HepG2 (cell line): ENCODE measurements around the gene SLC22A23. TPM values are rescaled to one million over a fixed set of nuclear protein-coding genes. Genes with fewer than 3 reads are reported as not detected.

Source experiments
- ATAC-seq: fragments of 200-7000 bp; cut with Tn5 transposase; 3 replicates; pipeline ENCODE4 v1.9.1; 2020; ENCODE audit warnings: mild to moderate bottlenecking, moderate library complexity
- BruUV-seq: library from RNA; stranded (reverse); fragments of 400-500 nt; replicated peaks from 2 replicates; lab custom pipeline; 2021; lab: Mats Ljungman, UMichigan
- CTCF ChIA-PET: fragments of 300-600 bp; formaldehyde crosslinking; extraction: SDS; loops from one replicate; lab custom pipeline; 2021; ENCODE audit warnings: low total read pairs, inconsistent platforms, low intra/inter-chr PET ratio; lab: Yijun Ruan, JAX
- POLR2A ChIA-PET: fragments of 350-600 bp; sonication (Branson Sonifier 250); formaldehyde crosslinking; loops from one replicate; lab custom pipeline; 2020; ENCODE audit warnings: antibody characterized with exemption, inconsistent platforms; lab: Yijun Ruan, JAX
- DNase-seq: peaks from one replicate; pipeline ENCODE4 v3.0.0-alpha.2; 2015; ENCODE audit warnings: low spot score
- FAIRE-seq: peaks from 3 replicates; lab custom pipeline; 2011; peaks lifted over from hg19 to GRCh38; lab: Jason Lieb, UNC
- H2AFZ ChIP-seq: one replicate; pipeline ENCODE4 v1.6.1; 2011; ENCODE audit warnings: low read length, inconsistent platforms
- H3K27ac ChIP-seq: fragments of 300-600 bp; 3 replicates; pipeline ENCODE4 v1.8.0; 2011; ENCODE audit warnings: mixed run types, mild to moderate bottlenecking, mixed read lengths, low read length, inconsistent platforms; ENCODE audit not compliant: insufficient read depth; ENCODE audit errors: extremely low read length
- H3K27me3 ChIP-seq, 2 experiments: fragments of 200-600 bp in 1 of 2; 2 replicates in 1 of 2; 3 replicates in 1 of 2; pipeline versions ENCODE4 v1.6.0 to v1.8.0; 2011; ENCODE audit warnings: low read length in 2 of 2, mild to moderate bottlenecking in 2 of 2, moderate library complexity in 2 of 2, inconsistent platforms in 1 of 2; ENCODE audit not compliant: insufficient read depth in 2 of 2, control insufficient read depth in 1 of 2
- H3K36me3 ChIP-seq, 2 experiments: fragments of 200-600 bp in 1 of 2; replicated peaks in 1 of 2; 2 replicates in 1 of 2; 3 replicates in 1 of 2; pipeline versions ENCODE4 v1.5.1 to v1.8.0; 2011; ENCODE audit warnings: low read length in 2 of 2, inconsistent platforms in 1 of 2; ENCODE audit not compliant: insufficient read depth in 2 of 2, control insufficient read depth in 1 of 2
- H3K4me1 ChIP-seq: 2 replicates; pipeline ENCODE4 v1.5.1; 2012; ENCODE audit warnings: low read length, inconsistent platforms; ENCODE audit not compliant: insufficient read depth
- H3K4me2 ChIP-seq: 2 replicates; pipeline ENCODE4 v1.6.0; 2011; ENCODE audit warnings: low read depth, low read length, inconsistent platforms
- H3K4me3 ChIP-seq, 3 experiments: fragments of 200-600 bp in 1 of 3; sonication (generic), shearing (Covaris generic) in 1 of 3; replicated peaks in 1 of 3; 2 replicates each; pipeline ENCODE4 v1.5.1; 2011 to 2016; ENCODE audit warnings: low read length in 3 of 3, inconsistent platforms in 2 of 3, low read depth in 2 of 3, mild to moderate bottlenecking in 2 of 3, control low read depth in 1 of 3, mixed read lengths in 1 of 3; ENCODE audit not compliant: insufficient read depth in 1 of 3
- H3K79me2 ChIP-seq: one replicate; pipeline ENCODE4 v1.6.1; 2011; ENCODE audit warnings: low read length, inconsistent platforms; ENCODE audit not compliant: insufficient read depth
- H3K9ac ChIP-seq: 2 replicates; pipeline ENCODE4 v1.6.0; 2011; ENCODE audit warnings: mild to moderate bottlenecking, low read depth, low read length, inconsistent platforms; ENCODE audit not compliant: insufficient read depth
- H3K9me3 ChIP-seq: 2 replicates; pipeline ENCODE4 v1.5.1; 2012; ENCODE audit warnings: mild to moderate bottlenecking, low read length
- H4K20me1 ChIP-seq: 2 replicates; pipeline ENCODE4 v1.6.0; 2011; ENCODE audit warnings: inconsistent platforms, mild to moderate bottlenecking, low read length, moderate library complexity; ENCODE audit not compliant: insufficient read depth
- ATF7-NPFF ChIP-seq: sonication (generic); formaldehyde crosslinking; IDR thresholded peaks from 2 replicates; pipeline ENCODE4 v1.8.1; 2023; ENCODE audit warnings: mild to moderate bottlenecking, low read depth, missing genetic modification reagents, moderate library complexity
- CBX5 ChIP-seq: sonication (generic); formaldehyde crosslinking; IDR thresholded peaks from 2 replicates; pipeline ENCODE4 v1.4.0; 2020; ENCODE audit warnings: missing genetic modification reagents, borderline replicate concordance
- EEA1 ChIP-seq: sonication (generic); formaldehyde crosslinking; IDR thresholded peaks from 2 replicates; pipeline ENCODE4 v1.5.1; 2020; ENCODE audit warnings: mild to moderate bottlenecking, missing genetic modification reagents, borderline replicate concordance
- MLLT10 ChIP-seq: sonication (generic); formaldehyde crosslinking; IDR thresholded peaks from 2 replicates; pipeline ENCODE4 v1.4.0; 2020; ENCODE audit warnings: missing genetic modification reagents
- PRDM10 ChIP-seq: sonication (generic); formaldehyde crosslinking; IDR thresholded peaks from 2 replicates; pipeline ENCODE4 v1.4.0; 2020; ENCODE audit warnings: low read depth, missing genetic modification reagents
- RARG ChIP-seq: sonication (generic); formaldehyde crosslinking; IDR thresholded peaks from 2 replicates; pipeline ENCODE4 v1.4.0; 2020; ENCODE audit warnings: low read depth, mild to moderate bottlenecking, missing genetic modification reagents
- SMAD9 ChIP-seq: sonication (generic); formaldehyde crosslinking; IDR thresholded peaks from 2 replicates; pipeline ENCODE4 v1.5.1; 2020; ENCODE audit warnings: mild to moderate bottlenecking, missing genetic modification reagents
- TARDBP ChIP-seq: sonication (generic); formaldehyde crosslinking; IDR thresholded peaks from 2 replicates; pipeline ENCODE4 v1.8.0; 2022; ENCODE audit warnings: mild to moderate bottlenecking, missing genetic modification reagents
- U2AF2 ChIP-seq: fragments of 200-400 bp; formaldehyde crosslinking; IDR thresholded peaks from 2 replicates; pipeline ENCODE4 v1.6.1; 2017; ENCODE audit warnings: low read depth, mild to moderate bottlenecking, low read length
- ZBTB34 ChIP-seq: sonication (generic); formaldehyde crosslinking; IDR thresholded peaks from 2 replicates; pipeline ENCODE4 v1.8.0; 2022; ENCODE audit warnings: mild to moderate bottlenecking, missing genetic modification reagents
- ZBTB7A ChIP-seq: sonication (generic); formaldehyde crosslinking; IDR thresholded peaks from 2 replicates; pipeline ENCODE4 v1.8.0; 2022; ENCODE audit warnings: mild to moderate bottlenecking, missing genetic modification reagents
- ZFX ChIP-seq: sonication (generic); formaldehyde crosslinking; IDR thresholded peaks from 2 replicates; pipeline ENCODE4 v1.4.0; 2020; ENCODE audit warnings: mild to moderate bottlenecking, low read depth, missing genetic modification reagents, moderate library complexity
- ZNF264 ChIP-seq: sonication (generic); formaldehyde crosslinking; IDR thresholded peaks from 2 replicates; pipeline ENCODE4 v1.4.0; 2020; ENCODE audit warnings: missing genetic modification reagents
- ZNF274 ChIP-seq: sonication (generic); formaldehyde crosslinking; IDR thresholded peaks from 2 replicates; pipeline ENCODE4 v1.5.1; 2020; ENCODE audit warnings: mild to moderate bottlenecking, missing genetic modification reagents
- ZNF639 ChIP-seq: conservative IDR thresholded peaks from 2 replicates; pipeline ENCODE4 v1.6.1; 2018; ENCODE audit warnings: missing genetic modification reagents
- ZNF782 ChIP-seq: sonication (generic); formaldehyde crosslinking; IDR thresholded peaks from 2 replicates; pipeline ENCODE4 v1.4.0; 2020; ENCODE audit warnings: missing genetic modification reagents, mild to moderate bottlenecking, borderline replicate concordance
- ZSCAN9 ChIP-seq: IDR thresholded peaks from 2 replicates; pipeline ENCODE4 v1.6.1; 2016; ENCODE audit warnings: borderline replicate concordance
- WGBS: methylation state at CpG from one replicate; pipeline ENCODE4 v1.1.6; 2017; ENCODE audit warnings: low lambda C conversion rate; 5-methylcytosine and 5-hydroxymethylcytosine counted together
- in situ Hi-C: cut with HindIII; loops from 2 replicates; pipeline ENCODE4 v1.10.0; 2017; ENCODE audit warnings: low pct_unique_long_range_greater_than_20kb; ENCODE audit not compliant: extremely low pct_ligation_motif_present
- intact Hi-C: fragments of 100-400 bp; cut with micrococcal nuclease; formaldehyde crosslinking; loops from one replicate; pipeline ENCODE4 v1.10.0; 2022; ENCODE audit not compliant: unreplicated experiment
- polyA plus RNA-seq, 8 experiments: library from polyadenylated mRNA; depleted of rRNA in 3 of 8; stranded (reverse) in 7 of 8; unstranded in 1 of 8; fragments of >200 nt; fragmentation: Illumina TruSeq in 4 of 8; extraction: Trizol in 4 of 8; gene quantifications; 2 replicates each; pipeline versions ENCODE4 v1.2.1 to v1.2.3, GENCODE V29; 2011 to 2016; ENCODE audit warnings: low read depth in 4 of 8, missing spikeins in 1 of 8, mixed read lengths in 1 of 8; ENCODE audit not compliant: insufficient read depth in 1 of 8
- total RNA-seq, 5 experiments: library from RNA; depleted of rRNA; stranded (reverse); fragments of >200 nt; fragmentation: Illumina TruSeq; extraction: Trizol; gene quantifications; 2 replicates each; pipeline ENCODE4 v1.2.3, GENCODE V29; 2016; ENCODE audit warnings: low read depth in 1 of 5

SLC22A23 gene
- total and polyA plus RNA-seq, 2 of the 13 experiments (the other 11 are each of a cell fraction or from before 2014, with no cell fraction given), result 11.8 to 17.5 TPM

- H3K27me3 ChIP-seq, result peaks cover 3 to 63% of the 10 kb centered on the region in 2 experiments; a peak in 4 of 5 replicates
- no peak for FAIRE-seq
- TF ChIP-seq CBX5 (CRISPR knock-in tag) (no peak), ZNF782 (CRISPR knock-in tag) (no peak), ZBTB34 (CRISPR knock-in tag) (no peak), ZSCAN9 (CRISPR knock-in tag) (no peak), MLLT10 (no peak), ZNF264 (CRISPR knock-in tag) (no peak), ZNF274 (no peak), SMAD9 (CRISPR knock-in tag) (no peak), ATF7-NPFF (CRISPR knock-in tag) (no peak), U2AF2 (no peak), TARDBP (CRISPR knock-in tag) (no peak), ZNF639 (CRISPR knock-in tag) (no peak), ZFX (CRISPR knock-in tag) (no peak), RARG (no peak), EEA1 (no peak), PRDM10 (CRISPR knock-in tag) (no peak), ZBTB7A (CRISPR knock-in tag) (no peak)
- TF ChIP-seq, all 625 proteins: peak for 0
- Histone ChIP-seq H3K9me3 (peaks cover 8% of the 10 kb centered on the region), H4K20me1 (no peaks in the 10 kb centered on the region), H3K36me3 (no peaks in the 10 kb centered on the region), H3K79me2 (no peaks in the 10 kb centered on the region), H3K4me2 (no peak overlapping the region), H3K4me3 (no peak overlapping the region), H2AFZ (no peak overlapping the region), H3K9ac (no peak overlapping the region), H3K27ac (no peak overlapping the region), H3K4me1 (peaks cover 5% of the 10 kb centered on the region; the same call in 1 of the 2 replicates)
- ChIA-PET POLR2A (no interaction called here), CTCF (no interaction called here)
- intact Hi-C loops (no loop called here), in situ Hi-C loops (no loop called here)
- ATAC-seq (no peak), DNase-seq (no peak)
- WGBS, result 66% methylated on average over 8 of the region's 8 CpGs
- no TSS peak for BruUV-seq
Observed at GRCh38 chr6:3484192-3484591, 27.3 kb upstream of the SLC22A23 start.
